ENCODE measurements around the gene FAP.

Gene FAP

GRCh38 chr2:162243294-162243693 is at the start of gene FAP:
Gene FAP (minus strand): TSS chr2:162243445. CDS start chr2:162243327, 118 bp downstream.
- no peak for DNase-seq

GRCh38 chr2:162291748-162292147 is 48.5 kb upstream of the FAP start:
- no peak for DNase-seq

GRCh38 chr2:162282765-162283425 is 39.6 kb upstream of the FAP start:
- DNase-seq, result no peak

GRCh38 chr2:162280654-162281053 is 37.4 kb upstream of the FAP start:
- DNase-seq, result no peak

- DNase-seq, result no peak
Measured at GRCh38 chr2:162277381-162277780, 34.1 kb upstream of the FAP start.

GRCh38 chr2:162267996-162268395 is 24.8 kb upstream of the FAP start:
- DNase-seq, result no peak

- no peak for DNase-seq
Measured at GRCh38 chr2:162267496-162267895, 24.3 kb upstream of the FAP start.

GRCh38 chr2:162266460-162266760 is 23.2 kb upstream of the FAP start:
- DNase-seq, result no peak

- DNase-seq, result no peak
Measured at GRCh38 chr2:162265666-162266459, 22.6 kb upstream of the FAP start.

- peak; percentile 45 for DNase-seq
Measured at GRCh38 chr2:162261032-162261945, 18.0 kb upstream of the FAP start.

- no peak for DNase-seq
Measured at GRCh38 chr2:162258686-162259085, 15.4 kb upstream of the FAP start.

- no peak for DNase-seq
Measured at GRCh38 chr2:162258169-162258568, 14.9 kb upstream of the FAP start.

- DNase-seq, result no peak
Measured at GRCh38 chr2:162257425-162257824, 14.2 kb upstream of the FAP start.

GRCh38 chr2:162256591-162256991 is 13.3 kb upstream of the FAP start:
- no peak for DNase-seq

- no peak for DNase-seq
Measured at GRCh38 chr2:162254236-162254871, 11.1 kb upstream of the FAP start.

GRCh38 chr2:162253435-162253834 is 10.2 kb upstream of the FAP start:
- no peak for DNase-seq

GRCh38 chr2:162252153-162252552 is 8.9 kb upstream of the FAP start:
- peak; percentile 30 for DNase-seq

GRCh38 chr2:162245781-162246180 is 2.5 kb upstream of the FAP start:
- DNase-seq, result no peak

- DNase-seq, result no peak
Measured at GRCh38 chr2:162245061-162245460, 1.8 kb upstream of the FAP start.

GRCh38 chr2:162244541-162245031 is 1.3 kb upstream of the FAP start:
- DNase-seq, result no peak

- DNase-seq, result no peak
Measured at GRCh38 chr2:162243715-162244114, 470 bp upstream of the FAP start.

- DNase-seq, result no peak
Measured at GRCh38 chr2:162242586-162243280, 512 bp downstream of the FAP start.
